HEK293 (cell line): ENCODE data around the gene GRAMD1B.

Experiments
- BCL11B ChIP-seq: fragments of 450-650 bp; formaldehyde crosslinking; IDR thresholded peaks from 2 replicates; pipeline ENCODE4 v1.5.1; 2016; ENCODE audit warnings: low read depth, missing biosample characterization, missing genetic modification characterization
- GLIS1 ChIP-seq: fragments of 450-650 bp; formaldehyde crosslinking; IDR thresholded peaks from 2 replicates; pipeline ENCODE4 v1.5.1; 2016; ENCODE audit warnings: missing biosample characterization, missing genetic modification characterization
- KLF1 ChIP-seq: fragments of 450-650 bp; formaldehyde crosslinking; IDR thresholded peaks from 2 replicates; pipeline ENCODE4 v1.5.1; 2016; ENCODE audit warnings: missing biosample characterization, missing genetic modification characterization
- KLF9 ChIP-seq: fragments of 450-650 bp; formaldehyde crosslinking; IDR thresholded peaks from 2 replicates; pipeline ENCODE4 v1.5.1; 2016; ENCODE audit warnings: missing biosample characterization, missing genetic modification characterization, low read depth
- MYNN ChIP-seq: fragments of 450-650 bp; formaldehyde crosslinking; IDR thresholded peaks from 2 replicates; pipeline ENCODE4 v1.5.1; 2016; ENCODE audit warnings: missing biosample characterization, missing genetic modification characterization, borderline replicate concordance
- SP2 ChIP-seq: fragments of 450-650 bp; formaldehyde crosslinking; IDR thresholded peaks from 2 replicates; pipeline ENCODE4 v1.5.1; 2016; ENCODE audit warnings: missing biosample characterization, missing genetic modification characterization
- YY2 ChIP-seq: fragments of 450-650 bp; formaldehyde crosslinking; IDR thresholded peaks from 2 replicates; pipeline ENCODE4 v1.5.1; 2016; ENCODE audit warnings: missing biosample characterization, missing genetic modification characterization
- ZBTB17 ChIP-seq: fragments of 450-650 bp; formaldehyde crosslinking; IDR thresholded peaks from 2 replicates; pipeline ENCODE4 v1.5.1; 2016; ENCODE audit warnings: missing biosample characterization, missing genetic modification characterization
- ZBTB21 ChIP-seq: fragments of 450-650 bp; formaldehyde crosslinking; IDR thresholded peaks from 2 replicates; pipeline ENCODE4 v1.5.1; 2017; ENCODE audit warnings: missing biosample characterization, missing genetic modification characterization
- ZNF10 ChIP-seq: fragments of 450-650 bp; formaldehyde crosslinking; IDR thresholded peaks from 2 replicates; pipeline ENCODE4 v1.5.1; 2017; ENCODE audit warnings: missing biosample characterization, missing genetic modification characterization
- ZNF211 ChIP-seq: fragments of 450-650 bp; formaldehyde crosslinking; IDR thresholded peaks from 2 replicates; pipeline ENCODE4 v1.5.1; 2016; ENCODE audit warnings: low read depth, missing biosample characterization, missing genetic modification characterization
- ZNF223 ChIP-seq: fragments of 450-650 bp; formaldehyde crosslinking; IDR thresholded peaks from 2 replicates; pipeline ENCODE4 v1.5.1; 2016; ENCODE audit warnings: missing biosample characterization, missing genetic modification characterization
- ZNF302 ChIP-seq: fragments of 450-650 bp; formaldehyde crosslinking; IDR thresholded peaks from 2 replicates; pipeline ENCODE4 v1.5.1; 2016; ENCODE audit warnings: missing biosample characterization, missing genetic modification characterization, low read depth
- ZNF311 ChIP-seq: fragments of 450-650 bp; formaldehyde crosslinking; IDR thresholded peaks from 2 replicates; pipeline ENCODE4 v1.5.1; 2017; ENCODE audit warnings: missing biosample characterization, missing genetic modification characterization, borderline replicate concordance
- ZNF391 ChIP-seq: fragments of 450-650 bp; formaldehyde crosslinking; IDR thresholded peaks from 2 replicates; pipeline ENCODE4 v1.5.1; 2016; ENCODE audit warnings: low read depth, missing biosample characterization, missing genetic modification characterization, borderline replicate concordance
- ZNF404 ChIP-seq: fragments of 450-650 bp; formaldehyde crosslinking; IDR thresholded peaks from 2 replicates; pipeline ENCODE4 v1.5.1; 2017; ENCODE audit warnings: missing biosample characterization, missing genetic modification characterization
- ZNF423 ChIP-seq: fragments of 450-650 bp; formaldehyde crosslinking; IDR thresholded peaks from 2 replicates; pipeline ENCODE4 v1.5.1; 2016; ENCODE audit warnings: missing biosample characterization, missing genetic modification characterization
- ZNF426 ChIP-seq: fragments of 450-650 bp; formaldehyde crosslinking; IDR thresholded peaks from 2 replicates; pipeline ENCODE4 v1.5.1; 2017; ENCODE audit warnings: missing biosample characterization, missing genetic modification characterization, mild to moderate bottlenecking, inconsistent platforms, moderate library complexity
- ZNF530 ChIP-seq: fragments of 450-650 bp; formaldehyde crosslinking; IDR thresholded peaks from 2 replicates; pipeline ENCODE4 v1.5.1; 2016; ENCODE audit warnings: low read depth, missing biosample characterization, missing genetic modification characterization
- ZNF654 ChIP-seq: fragments of 450-650 bp; formaldehyde crosslinking; IDR thresholded peaks from 2 replicates; pipeline ENCODE4 v1.5.1; 2016; ENCODE audit warnings: low read depth, missing biosample characterization, missing genetic modification characterization
- ZNF670 ChIP-seq: fragments of 450-650 bp; formaldehyde crosslinking; IDR thresholded peaks from 2 replicates; pipeline ENCODE4 v1.5.1; 2016; ENCODE audit warnings: missing biosample characterization, missing genetic modification characterization, low read depth
- ZNF830 ChIP-seq: fragments of 450-650 bp; IDR thresholded peaks from 2 replicates; pipeline ENCODE4 v1.5.0; 2018; ENCODE audit warnings: missing biosample characterization, missing genetic modification characterization, low read depth, mild to moderate bottlenecking, moderate library complexity
- ZSCAN23 ChIP-seq: fragments of 450-650 bp; formaldehyde crosslinking; IDR thresholded peaks from 2 replicates; pipeline ENCODE4 v1.5.1; 2016; ENCODE audit warnings: missing biosample characterization, missing genetic modification characterization
- ZXDB ChIP-seq: fragments of 450-650 bp; formaldehyde crosslinking; IDR thresholded peaks from 2 replicates; pipeline ENCODE4 v1.5.1; 2016; ENCODE audit warnings: missing biosample characterization, missing genetic modification characterization
- TF ChIP-seq, protein P1 (sequence below): fragments of 450-650 bp; formaldehyde crosslinking; optimal IDR thresholded peaks from 2 replicates; pipeline ENCODE3; 2016; ENCODE audit warnings: missing biosample characterization, mild to moderate bottlenecking, missing genetic modification characterization
- TF ChIP-seq, protein P2 (sequence below): fragments of 450-650 bp; formaldehyde crosslinking; IDR thresholded peaks from 2 replicates; pipeline ENCODE4 v1.5.1; 2016; ENCODE audit warnings: missing biosample characterization, missing genetic modification characterization
- TF ChIP-seq, protein P3 (sequence below): fragments of 450-650 bp; formaldehyde crosslinking; IDR thresholded peaks from 2 replicates; pipeline ENCODE4 v1.5.1; 2016; ENCODE audit warnings: missing biosample characterization, missing genetic modification characterization
- TF ChIP-seq, protein P4 (sequence below): fragments of 450-650 bp; IDR thresholded peaks from 2 replicates; pipeline ENCODE4 v1.5.1; 2018; ENCODE audit warnings: missing biosample characterization, missing genetic modification characterization
- TF ChIP-seq, protein P5 (sequence below): fragments of 450-650 bp; formaldehyde crosslinking; IDR thresholded peaks from 2 replicates; pipeline ENCODE4 v1.5.1; 2017; ENCODE audit warnings: missing biosample characterization, missing genetic modification characterization
- TF ChIP-seq, protein P6 (sequence below): fragments of 450-650 bp; formaldehyde crosslinking; IDR thresholded peaks from 2 replicates; pipeline ENCODE4 v1.5.1; 2016; ENCODE audit warnings: missing biosample characterization, missing genetic modification characterization

GRAMD1B gene

DNA sequence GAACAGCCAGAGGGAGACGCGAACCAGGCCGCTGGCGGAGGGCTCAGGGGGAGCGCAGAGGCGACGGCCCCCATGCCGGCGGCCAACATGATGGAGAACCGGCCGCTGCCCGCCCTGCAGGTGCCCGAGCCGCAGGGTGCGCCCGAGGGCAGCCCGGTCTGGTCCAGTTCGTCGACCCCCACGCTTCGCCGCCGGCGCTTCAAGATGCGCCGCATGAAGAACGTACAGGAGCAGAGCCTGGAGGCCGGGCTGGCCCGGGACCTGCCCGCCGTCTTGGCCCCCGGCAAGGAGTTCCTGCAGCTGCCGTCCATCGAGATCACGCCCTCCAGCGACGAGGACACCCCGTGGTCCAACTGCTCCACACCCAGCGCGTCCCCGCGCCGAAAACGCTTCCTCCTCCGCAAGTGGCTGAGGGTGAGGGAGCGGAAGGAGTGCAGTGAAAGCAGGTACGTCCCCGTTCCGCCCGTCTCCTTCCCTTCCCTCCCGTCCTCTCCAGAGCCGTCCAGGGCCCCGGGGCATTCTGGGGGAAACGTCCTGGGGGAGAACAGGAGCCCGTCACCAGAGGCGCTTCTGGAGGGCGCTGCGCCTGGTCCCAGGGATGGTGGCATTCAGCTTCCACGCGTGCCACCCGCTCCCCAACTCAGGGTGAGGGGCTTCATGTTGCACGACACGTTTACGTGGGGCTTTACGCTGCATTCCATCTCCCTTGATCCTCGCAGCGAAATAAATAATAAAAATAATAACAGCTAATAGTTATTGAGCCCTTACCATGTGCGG is 840 bp downstream of the GRAMD1B start (continued):
- TF ChIP-seq ZNF654 (tag by site-specific recombination) (no peak), ZBTB17 (tag by site-specific recombination) (no peak), ZNF223 (tag by site-specific recombination) (no peak), ZSCAN23 (tag by site-specific recombination) (no peak), ZXDB (tag by site-specific recombination) (no peak), ZNF391 (tag by site-specific recombination) (no peak), ZNF670 (no peak), ZNF426 (tag by site-specific recombination) (no peak), ZNF10 (tag by site-specific recombination) (no peak), GLIS1 (tag by site-specific recombination) (peak; percentile 54), MYNN (tag by site-specific recombination) (no peak), ZNF311 (tag by site-specific recombination) (no peak), ZBTB21 (tag by site-specific recombination) (no peak), ZNF830 (tag by site-specific recombination) (no peak), SP2 (peak; percentile 71), ZNF423 (tag by site-specific recombination) (no peak), KLF1 (tag by site-specific recombination) (no peak), ZNF530 (tag by site-specific recombination) (no peak), BCL11B (tag by site-specific recombination) (no peak), ZNF211 (tag by site-specific recombination) (no peak), ZNF302 (no peak), YY2 (tag by site-specific recombination) (0 out of 2 replicates have a peak, but pooled peaks have one; percentile 8), ZNF404 (no peak), KLF9 (tag by site-specific recombination) (peak; percentile 31; the same call in 1 of the 2 replicates)
- TF ChIP-seq, protein P1, sequence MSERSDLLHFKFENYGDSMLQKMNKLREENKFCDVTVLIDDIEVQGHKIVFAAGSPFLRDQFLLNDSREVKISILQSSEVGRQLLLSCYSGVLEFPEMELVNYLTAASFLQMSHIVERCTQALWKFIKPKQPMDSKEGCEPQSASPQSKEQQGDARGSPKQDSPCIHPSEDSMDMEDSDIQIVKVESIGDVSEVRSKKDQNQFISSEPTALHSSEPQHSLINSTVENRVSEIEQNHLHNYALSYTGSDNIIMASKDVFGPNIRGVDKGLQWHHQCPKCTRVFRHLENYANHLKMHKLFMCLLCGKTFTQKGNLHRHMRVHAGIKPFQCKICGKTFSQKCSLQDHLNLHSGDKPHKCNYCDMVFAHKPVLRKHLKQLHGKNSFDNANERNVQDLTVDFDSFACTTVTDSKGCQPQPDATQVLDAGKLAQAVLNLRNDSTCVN (tag by site-specific recombination), result peak; percentile 81
- TF ChIP-seq, protein P2, sequence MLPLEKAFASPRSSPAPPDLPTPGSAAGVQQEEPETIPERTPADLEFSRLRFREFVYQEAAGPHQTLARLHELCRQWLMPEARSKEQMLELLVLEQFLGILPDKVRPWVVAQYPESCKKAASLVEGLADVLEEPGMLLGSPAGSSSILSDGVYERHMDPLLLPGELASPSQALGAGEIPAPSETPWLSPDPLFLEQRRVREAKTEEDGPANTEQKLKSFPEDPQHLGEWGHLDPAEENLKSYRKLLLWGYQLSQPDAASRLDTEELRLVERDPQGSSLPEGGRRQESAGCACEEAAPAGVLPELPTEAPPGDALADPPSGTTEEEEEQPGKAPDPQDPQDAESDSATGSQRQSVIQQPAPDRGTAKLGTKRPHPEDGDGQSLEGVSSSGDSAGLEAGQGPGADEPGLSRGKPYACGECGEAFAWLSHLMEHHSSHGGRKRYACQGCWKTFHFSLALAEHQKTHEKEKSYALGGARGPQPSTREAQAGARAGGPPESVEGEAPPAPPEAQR (tag by site-specific recombination), result no peak
- TF ChIP-seq, protein P3, sequence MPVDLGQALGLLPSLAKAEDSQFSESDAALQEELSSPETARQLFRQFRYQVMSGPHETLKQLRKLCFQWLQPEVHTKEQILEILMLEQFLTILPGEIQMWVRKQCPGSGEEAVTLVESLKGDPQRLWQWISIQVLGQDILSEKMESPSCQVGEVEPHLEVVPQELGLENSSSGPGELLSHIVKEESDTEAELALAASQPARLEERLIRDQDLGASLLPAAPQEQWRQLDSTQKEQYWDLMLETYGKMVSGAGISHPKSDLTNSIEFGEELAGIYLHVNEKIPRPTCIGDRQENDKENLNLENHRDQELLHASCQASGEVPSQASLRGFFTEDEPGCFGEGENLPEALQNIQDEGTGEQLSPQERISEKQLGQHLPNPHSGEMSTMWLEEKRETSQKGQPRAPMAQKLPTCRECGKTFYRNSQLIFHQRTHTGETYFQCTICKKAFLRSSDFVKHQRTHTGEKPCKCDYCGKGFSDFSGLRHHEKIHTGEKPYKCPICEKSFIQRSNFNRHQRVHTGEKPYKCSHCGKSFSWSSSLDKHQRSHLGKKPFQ (tag by site-specific recombination), result no peak
- TF ChIP-seq, protein P4, sequence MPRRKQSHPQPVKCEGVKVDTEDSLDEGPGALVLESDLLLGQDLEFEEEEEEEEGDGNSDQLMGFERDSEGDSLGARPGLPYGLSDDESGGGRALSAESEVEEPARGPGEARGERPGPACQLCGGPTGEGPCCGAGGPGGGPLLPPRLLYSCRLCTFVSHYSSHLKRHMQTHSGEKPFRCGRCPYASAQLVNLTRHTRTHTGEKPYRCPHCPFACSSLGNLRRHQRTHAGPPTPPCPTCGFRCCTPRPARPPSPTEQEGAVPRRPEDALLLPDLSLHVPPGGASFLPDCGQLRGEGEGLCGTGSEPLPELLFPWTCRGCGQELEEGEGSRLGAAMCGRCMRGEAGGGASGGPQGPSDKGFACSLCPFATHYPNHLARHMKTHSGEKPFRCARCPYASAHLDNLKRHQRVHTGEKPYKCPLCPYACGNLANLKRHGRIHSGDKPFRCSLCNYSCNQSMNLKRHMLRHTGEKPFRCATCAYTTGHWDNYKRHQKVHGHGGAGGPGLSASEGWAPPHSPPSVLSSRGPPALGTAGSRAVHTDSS (tag by site-specific recombination), result no peak
- TF ChIP-seq, protein P5, sequence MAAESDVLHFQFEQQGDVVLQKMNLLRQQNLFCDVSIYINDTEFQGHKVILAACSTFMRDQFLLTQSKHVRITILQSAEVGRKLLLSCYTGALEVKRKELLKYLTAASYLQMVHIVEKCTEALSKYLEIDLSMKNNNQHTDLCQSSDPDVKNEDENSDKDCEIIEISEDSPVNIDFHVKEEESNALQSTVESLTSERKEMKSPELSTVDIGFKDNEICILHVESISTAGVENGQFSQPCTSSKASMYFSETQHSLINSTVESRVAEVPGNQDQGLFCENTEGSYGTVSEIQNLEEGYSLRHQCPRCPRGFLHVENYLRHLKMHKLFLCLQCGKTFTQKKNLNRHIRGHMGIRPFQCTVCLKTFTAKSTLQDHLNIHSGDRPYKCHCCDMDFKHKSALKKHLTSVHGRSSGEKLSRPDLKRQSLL (tag by site-specific recombination), result 0 out of 2 replicates have a peak, but pooled peaks have one; percentile 26
- TF ChIP-seq, protein P6, sequence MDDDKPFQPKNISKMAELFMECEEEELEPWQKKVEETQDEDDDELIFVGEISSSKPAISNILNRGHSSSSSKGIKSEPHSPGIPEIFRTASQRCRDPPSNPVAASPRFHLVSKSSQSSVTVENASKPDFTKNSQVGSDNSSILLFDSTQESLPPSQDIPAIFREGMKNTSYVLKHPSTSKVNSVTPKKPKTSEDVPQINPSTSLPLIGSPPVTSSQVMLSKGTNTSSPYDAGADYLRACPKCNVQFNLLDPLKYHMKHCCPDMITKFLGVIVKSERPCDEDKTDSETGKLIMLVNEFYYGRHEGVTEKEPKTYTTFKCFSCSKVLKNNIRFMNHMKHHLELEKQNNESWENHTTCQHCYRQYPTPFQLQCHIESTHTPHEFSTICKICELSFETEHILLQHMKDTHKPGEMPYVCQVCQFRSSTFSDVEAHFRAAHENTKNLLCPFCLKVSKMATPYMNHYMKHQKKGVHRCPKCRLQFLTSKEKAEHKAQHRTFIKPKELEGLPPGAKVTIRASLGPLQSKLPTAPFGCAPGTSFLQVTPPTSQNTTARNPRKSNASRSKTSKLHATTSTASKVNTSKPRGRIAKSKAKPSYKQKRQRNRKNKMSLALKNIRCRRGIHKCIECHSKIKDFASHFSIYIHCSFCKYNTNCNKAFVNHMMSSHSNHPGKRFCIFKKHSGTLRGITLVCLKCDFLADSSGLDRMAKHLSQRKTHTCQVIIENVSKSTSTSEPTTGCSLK (tag by site-specific recombination), result no peak
